Astrocyte of the spinal cord (primary cell): ENCODE data around the gene TXNDC11.

Experiments used
- DNase-seq: peaks from one replicate; pipeline ENCODE4 v3.0.0; 2011; ENCODE audit warnings: low read depth, low spot score
- H3K4me3 ChIP-seq: 2 replicates; pipeline ENCODE4 v1.5.1; 2011; ENCODE audit warnings: low read depth, mild to moderate bottlenecking, low read length, moderate library complexity
- CTCF ChIP-seq: IDR thresholded peaks from 2 replicates; pipeline ENCODE4 v1.5.1; 2012; ENCODE audit warnings: low read depth, mild to moderate bottlenecking, low read length, inconsistent platforms
- in situ Hi-C: cut with HindIII; loops from 2 replicates; pipeline ENCODE4 v1.10.0; 2017; ENCODE audit warnings: low sequenced_read_pairs

TXNDC11 gene

GRCh38 chr16:11738742-11739544, 3.7 kb downstream of the TXNDC11 start:
- no peak for DNase-seq
- H3K4me3 ChIP-seq: no peak overlapping the region
- in situ Hi-C loops: no loop called here
- no peak for TF ChIP-seq CTCF

DNA sequence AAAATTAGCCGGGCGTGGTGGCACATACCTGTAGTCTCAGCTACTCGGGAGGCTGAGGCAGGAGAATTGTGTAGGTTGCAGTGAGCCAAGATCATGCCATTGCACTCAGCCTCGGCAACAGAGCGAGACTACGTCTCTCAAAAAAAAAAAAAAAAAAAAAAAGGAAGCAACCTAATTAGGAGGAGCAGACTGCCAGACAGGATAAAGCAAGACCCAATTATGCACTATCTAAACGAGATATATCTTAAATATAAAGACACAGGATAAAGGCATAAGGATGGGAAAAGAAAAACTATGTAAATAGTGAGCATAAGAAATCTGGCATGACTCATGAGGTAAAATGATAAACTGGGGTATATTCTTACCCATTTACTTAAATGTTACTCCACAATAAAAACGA, 4.9 kb downstream of the TXNDC11 start:
- DNase-seq: no peak
- no peak overlapping the region for H3K4me3 ChIP-seq
- in situ Hi-C loops: no loop called here
- no peak for TF ChIP-seq CTCF

DNA sequence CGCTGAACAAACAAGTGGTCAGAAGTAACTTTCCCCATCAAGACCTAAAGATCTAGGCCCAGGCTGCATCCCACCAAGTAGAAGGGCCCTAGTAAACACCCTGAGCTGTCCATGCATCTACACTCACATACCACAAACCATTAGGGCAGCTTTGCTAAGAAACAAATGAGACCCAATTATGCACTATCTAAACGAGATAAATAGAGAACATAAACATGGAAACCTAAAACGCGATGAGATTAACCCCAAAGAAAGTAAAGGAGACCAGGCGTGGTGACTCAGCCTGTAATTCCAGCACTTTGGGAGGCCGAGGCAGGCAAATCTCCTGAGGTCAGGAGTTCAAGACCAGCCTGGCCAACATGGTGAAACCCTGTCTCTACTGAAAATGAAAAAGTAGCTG, 5.8 kb downstream of the TXNDC11 start:
- in situ Hi-C loops: no loop called here
- H3K4me3 ChIP-seq: no peak overlapping the region
- DNase-seq: no peak
- no peak for TF ChIP-seq CTCF

DNA sequence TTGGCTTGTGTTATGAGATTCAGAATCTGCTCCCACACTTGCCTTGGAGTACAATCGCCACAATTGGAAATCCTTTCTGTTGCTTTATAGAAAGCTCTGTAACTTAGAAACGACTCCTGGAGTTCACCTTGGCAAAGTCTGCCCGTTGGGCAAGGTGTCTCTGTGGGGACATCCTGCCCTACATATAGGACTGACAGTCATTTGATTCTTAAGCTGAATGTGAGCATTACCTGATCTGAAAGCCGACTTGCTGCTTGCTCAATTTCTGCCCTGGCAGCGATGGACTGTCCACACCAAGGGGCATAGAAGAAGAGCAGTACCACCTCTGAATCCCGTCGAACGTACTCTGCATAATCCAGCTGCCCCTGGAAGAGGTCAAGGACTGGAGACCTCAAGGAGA, 6.9 kb downstream of the TXNDC11 start:
- no peak for TF ChIP-seq CTCF
- in situ Hi-C loops: no loop called here

GRCh38 chr16:11734653-11735043, 8.0 kb downstream of the TXNDC11 start:
- in situ Hi-C loops: no loop called here
- TF ChIP-seq CTCF: no peak
- H3K4me3 ChIP-seq: no peak overlapping the region
- DNase-seq: no peak

More for the DNA sequence above, 6.9 kb downstream of the TXNDC11 start:
- H3K4me3 ChIP-seq: no peak overlapping the region
- no peak for DNase-seq

DNA sequence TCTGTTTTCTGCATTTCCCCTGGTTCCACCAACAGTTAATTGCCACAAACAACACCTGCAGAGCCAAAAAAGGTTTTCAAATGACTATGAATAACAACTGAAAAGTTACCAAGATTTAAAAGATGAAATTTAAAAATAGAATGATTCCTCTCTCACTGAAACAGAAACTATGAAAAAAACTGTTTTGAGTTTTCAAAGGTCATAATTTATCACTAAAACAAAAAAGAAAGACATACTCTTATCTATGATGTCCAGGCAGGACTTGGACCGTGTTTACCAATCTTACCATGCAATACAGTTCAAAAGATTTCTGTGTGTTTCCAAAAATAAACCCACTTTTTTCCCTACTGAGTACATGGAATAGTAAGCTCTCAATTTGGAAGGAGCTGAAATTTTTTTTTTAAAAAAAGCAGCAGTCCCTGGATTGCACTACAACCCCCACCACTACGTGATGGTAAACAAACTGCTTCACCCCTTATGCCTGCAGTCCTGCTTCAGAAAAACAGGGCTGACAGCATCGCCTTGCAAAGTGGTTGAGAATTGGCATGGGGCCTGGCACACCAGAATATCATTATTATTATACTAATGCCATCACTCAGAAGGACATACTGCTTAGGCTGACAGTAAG, 8.5 kb downstream of the TXNDC11 start:
- DNase-seq: no peak
- in situ Hi-C loops: no loop called here
- no peak overlapping the region for H3K4me3 ChIP-seq
- TF ChIP-seq CTCF: no peak
